COR-L47 (cell line): Measurements from ENCODE around the gene AOC1.

Experiments used
- DNase-seq: peaks from one replicate; lab custom pipeline; 2025; lab: John Stamatoyannopoulos, UW

Gene AOC1

DNA sequence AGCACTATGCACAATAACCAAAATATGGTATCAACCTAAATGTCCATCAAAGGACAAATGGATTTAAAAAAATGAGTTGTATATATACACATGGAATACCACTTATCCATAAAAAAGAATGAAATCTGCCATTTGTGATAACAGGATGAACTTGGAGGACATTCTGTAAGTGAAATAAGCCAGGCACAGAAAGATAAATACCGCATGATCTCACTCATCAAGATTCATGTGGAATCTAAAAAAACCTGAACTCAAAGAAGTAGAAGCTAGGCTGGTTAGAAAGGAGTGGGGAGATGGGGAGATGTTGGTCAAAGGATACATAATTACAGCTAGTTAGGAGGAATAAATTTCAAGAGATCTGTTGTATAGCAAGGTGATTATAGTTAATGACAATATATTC lies 17.3 kb upstream of the AOC1 start:
- no peak for DNase-seq

DNA sequence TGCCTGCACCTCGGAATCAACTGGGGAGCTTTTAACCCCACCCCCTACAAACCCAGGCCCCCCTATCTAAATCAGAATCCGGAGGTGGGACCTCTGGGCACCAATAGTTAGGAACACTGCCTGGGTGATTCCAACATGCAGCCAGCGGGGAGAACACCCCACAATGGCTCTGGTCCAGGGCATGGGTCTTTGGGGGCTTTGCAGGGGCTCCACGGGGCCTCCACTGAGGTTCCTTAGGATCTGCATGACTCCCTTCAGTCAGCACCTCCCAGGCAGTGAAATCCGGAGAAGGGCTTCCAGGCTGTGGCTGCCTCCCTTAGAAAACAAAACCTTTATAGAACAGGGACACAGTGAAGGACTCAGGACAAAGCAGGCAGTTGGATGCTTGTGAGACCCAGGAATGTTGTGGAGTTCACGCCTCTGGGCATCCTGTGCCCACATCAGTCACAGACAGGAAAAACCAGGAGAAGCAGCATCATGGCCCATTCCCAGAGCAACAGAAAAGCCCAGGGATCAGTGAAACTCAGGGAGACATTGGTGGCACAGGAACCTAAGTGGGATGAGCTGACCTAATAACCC lies 16.5 kb upstream of the AOC1 start:
- no peak for DNase-seq

DNA sequence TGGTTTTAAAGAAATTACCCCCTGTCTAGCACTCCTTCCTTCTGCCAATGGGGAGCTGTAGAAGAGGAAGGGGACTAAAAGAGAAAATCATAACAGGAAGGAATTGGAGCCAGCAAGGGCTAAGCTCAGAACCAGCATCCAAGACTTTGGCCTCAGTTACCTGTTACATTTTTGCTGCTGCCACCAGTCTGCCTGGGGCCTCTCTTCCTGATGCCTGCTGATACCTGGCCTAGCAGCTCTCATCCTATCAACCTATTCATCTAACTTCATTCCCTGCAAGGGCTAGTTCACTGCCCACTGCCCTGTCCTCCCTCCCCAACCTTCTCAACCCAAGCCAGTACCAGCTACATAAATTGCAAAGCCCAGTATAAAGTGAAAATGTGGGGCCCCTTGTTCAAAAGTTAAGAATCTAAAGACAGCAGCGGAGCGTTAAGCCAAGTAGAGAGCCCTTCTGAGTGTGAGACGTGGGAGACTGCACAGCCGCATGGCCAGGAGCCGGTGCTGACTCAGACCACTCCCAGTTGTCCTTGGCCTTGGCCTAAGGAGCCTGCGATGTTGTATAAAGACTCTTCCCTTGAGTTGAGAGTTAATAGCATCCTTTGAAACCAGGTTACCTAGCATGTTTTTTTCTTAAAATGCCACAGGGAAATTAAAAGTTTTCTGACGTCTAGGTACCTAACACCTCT lies 13.2 kb upstream of the AOC1 start:
- no peak for DNase-seq

GRCh38 chr7:150842018-150842417 lies 10.3 kb upstream of the AOC1 start:
- no peak for DNase-seq

- DNase-seq = no peak
These were observed 9.6 kb upstream of the AOC1 start for GRCh38 chr7:150842716-150843115.

DNA sequence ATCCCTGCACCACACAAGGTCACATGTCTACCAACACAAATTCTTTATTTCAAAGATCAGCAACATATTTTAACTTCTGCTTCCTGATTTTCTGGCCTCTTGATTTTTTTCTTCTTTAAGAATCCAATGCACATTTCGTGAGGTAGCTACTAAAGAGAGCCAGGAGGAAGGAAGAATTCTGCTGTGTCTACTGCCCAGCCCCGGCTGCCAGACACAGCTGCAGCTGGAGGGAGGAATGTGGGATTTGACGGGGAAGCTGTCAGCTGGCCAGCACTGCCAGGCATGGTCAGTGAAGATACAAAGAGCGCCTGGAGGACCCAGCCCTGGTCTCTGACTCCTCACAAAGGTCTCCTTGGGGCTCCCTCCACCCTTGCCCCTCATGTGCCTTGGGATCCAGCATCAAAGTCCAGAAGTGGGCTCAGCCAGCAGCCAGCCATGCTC lies 6.9 kb upstream of the AOC1 start:
- no peak for DNase-seq

DNA sequence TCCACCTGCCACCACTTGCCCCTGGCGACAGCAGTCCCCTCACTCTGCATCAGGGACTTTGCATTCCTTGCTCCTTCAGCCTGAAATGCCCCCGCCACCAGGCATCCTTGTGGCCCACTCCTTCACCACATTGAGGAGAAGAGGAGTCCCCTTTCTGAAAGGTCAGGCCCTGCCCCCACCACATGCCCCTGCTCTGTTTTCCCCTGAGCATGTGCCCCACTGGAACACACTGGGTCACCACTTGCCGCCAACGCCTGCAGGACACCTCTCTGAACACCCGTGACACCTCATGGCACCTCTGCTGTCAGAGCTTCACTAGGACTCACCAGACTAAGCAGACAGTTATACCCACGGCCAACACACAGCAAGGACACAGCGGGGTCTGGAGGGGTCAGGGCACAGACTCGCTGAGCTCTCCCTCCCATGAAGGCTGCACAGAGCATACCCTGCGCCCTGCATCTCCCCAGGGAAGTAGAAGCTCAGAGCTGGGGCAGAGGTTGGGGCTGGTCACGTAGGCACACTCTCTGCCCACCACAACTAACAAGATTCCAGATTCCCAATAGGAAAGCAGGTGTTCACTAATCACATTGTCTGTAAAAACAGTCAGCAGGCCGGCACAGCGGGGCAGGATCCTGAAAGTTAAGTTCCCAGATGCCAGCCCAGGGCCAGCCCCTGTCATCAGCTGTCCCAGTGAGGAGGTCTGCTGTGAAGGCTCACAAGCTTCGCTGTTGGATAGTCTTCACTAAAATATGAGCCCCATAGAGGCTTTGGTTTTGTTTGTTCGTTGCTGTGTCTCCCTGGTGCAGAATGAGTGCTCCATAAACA lies 5.8 kb upstream of the AOC1 start:
- DNase-seq = no peak

GRCh38 chr7:150847536-150847935 lies 4.8 kb upstream of the AOC1 start:
- no peak for DNase-seq

GRCh38 chr7:150848111-150848510 lies 4.2 kb upstream of the AOC1 start:
- no peak for DNase-seq

DNA sequence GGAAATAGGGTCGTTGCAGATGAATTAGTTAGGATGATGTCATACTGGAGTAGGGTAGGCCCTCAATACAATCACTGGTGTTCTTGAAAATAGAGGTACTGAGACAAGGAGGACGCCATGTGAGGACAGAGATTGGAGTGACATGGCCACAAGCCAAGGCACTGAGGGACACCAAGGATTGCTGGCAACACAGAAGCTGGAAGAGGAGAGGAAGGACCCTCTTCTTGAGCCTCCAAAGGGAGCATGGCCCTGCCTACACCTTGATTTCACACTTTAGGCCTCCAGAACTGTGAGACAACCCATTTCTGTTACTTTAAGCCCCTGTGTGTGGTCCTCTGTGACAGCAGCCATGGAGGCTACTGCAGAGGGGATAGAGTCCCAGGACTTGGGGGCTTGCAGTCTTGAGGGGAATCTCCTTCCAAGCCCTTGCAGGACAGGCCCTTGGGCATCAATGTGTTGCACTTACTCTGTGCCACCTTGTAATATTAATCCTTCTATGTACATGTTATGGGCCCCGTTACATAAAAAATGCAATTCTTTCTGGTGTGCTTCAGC lies 3.7 kb upstream of the AOC1 start:
- no peak for DNase-seq

DNA sequence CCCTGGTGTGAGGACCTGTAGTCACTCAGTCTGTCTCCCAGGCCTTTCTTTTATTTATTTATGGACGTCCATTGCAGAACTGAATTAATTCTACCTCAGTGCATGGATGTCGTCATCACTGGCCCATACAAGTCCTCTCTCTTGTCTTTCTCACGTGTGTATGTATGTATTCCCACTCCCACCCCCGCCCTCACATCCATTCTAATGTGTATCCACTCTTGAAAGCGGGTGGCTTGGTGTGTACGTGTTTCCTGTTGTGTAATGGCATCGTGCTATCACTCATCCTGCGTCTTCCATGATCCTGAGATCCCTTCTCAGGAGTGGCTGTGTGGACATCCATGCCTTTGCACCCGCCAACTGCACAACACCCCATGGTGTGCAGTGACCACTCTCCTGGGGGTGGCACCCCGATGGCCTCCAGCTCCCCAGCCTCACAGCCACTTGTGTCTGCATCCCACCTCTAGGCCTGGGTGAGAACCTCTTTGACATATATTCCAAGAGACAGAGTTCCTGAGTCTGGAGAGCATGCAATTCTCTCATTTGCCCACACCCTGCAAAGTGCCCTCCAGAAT lies 3.0 kb upstream of the AOC1 start:
- DNase-seq = no peak

GRCh38 chr7:150850273-150850672 lies 2.0 kb upstream of the AOC1 start:
- DNase-seq = no peak

- no peak for DNase-seq
These were observed 586 bp upstream of the AOC1 start for GRCh38 chr7:150851492-150852370.

- no peak for DNase-seq
These were observed 2.0 kb downstream of the AOC1 start for GRCh38 chr7:150854066-150855000.

- DNase-seq = no peak
These were observed 2.7 kb downstream of the AOC1 start for GRCh38 chr7:150855046-150855445.

DNA sequence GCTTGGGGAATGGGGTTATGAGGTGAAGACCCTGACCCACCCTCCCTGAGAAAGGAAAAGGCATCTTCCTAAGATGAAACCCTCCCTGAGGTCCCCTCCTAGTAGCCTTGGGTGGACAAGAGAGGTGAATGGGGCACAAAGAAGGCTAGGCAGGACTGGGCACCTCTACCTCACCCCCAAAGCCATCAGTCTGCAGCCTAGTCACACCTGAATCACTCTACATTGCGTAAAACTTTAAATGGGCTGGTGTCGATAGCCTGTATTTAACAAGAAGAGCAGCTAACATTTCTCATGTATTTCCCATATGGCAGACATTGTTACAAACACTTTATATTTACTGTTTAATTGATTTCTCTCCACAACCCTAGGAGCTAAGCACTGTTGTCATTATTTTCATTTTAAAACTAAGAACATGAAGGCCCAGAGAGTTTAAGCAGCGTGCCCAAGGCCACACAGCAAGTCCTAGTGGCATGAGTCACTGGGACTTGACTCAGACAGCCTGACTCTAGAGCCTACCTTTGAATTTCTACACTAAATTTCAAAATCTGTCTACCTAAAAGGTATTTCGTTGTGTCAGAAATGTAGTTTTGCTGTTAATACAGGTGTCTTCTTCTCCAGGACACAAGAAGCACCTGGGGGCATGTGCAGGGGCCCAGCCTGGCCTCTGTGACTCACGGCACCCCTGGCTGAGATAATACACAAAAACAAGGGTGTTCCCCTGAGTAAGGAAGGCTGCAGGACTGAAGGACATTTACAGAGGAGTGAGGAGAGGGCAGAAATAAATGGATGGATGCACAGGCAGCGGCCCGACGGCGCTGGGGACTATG lies 3.4 kb downstream of the AOC1 start:
- no peak for DNase-seq

GRCh38 chr7:150856303-150857275 lies 4.3 kb downstream of the AOC1 start:
- DNase-seq = no peak
